Fibroblast of skin of right biceps (primary cell): Measurements from ENCODE around the gene AIP.
"Not testable (repeated sequence)": the region's sequence is repeated elsewhere in the genome, so short reads cannot be mapped to it uniquely, and the experiment has no call there.

Source experiments
- DNase-seq: peaks from one replicate; pipeline ENCODE4 v3.0.0-alpha.2; 2013

Gene AIP

DNA sequence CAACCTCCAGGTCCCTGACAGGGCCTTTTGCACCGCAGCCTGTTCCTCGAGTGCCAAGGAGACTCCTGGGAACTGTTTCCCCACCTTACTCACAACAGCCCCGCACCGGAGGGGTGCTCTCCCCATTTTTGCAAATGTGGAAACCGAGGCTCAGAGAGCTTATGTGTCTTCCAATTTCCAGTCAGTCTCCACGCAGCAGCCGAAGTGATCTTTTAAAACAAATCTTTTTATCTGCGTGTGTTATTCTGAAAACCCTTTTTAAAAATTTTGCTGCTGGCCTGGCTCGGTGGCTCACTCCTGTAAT is 13.4 kb upstream of the AIP start:
- DNase-seq, result no peak

DNA sequence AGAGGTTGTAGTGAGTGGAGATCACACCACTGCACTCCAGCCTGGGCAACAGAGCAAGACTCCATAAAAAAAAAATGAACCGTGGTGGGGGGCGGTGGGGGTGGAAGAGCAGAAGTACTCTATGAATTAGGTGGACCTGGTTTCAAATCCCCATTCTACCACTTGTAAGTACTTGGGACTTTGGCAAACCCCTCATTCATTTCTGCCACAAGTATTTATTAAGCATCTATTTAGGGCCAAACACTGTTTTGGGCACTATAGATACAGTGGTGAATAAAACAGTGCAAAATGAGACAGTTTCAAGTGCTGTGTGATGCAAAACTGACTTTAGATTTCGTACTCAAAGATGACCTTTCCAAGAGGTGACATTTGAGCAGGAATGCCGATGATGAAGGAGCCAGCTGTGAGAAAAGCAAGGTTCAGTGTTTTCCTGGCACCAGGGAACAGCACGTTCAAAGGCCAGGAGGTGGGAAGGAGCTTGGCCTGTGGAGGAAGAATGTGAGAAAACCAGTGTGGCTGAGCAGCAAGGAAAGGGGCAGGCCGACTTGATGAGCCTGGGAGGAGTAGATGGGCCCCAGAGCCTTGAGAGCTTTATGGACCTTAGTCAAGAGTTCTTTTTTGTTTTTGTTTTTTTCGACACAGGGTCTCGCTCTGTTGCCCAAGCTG is 12.4 kb upstream of the AIP start:
- no peak for DNase-seq

GRCh38 chr11:67472882-67473281 is 9.9 kb upstream of the AIP start:
- DNase-seq, result no peak

GRCh38 chr11:67476692-67477091 is 6.1 kb upstream of the AIP start:
- DNase-seq, result not testable (repeated sequence)

DNA sequence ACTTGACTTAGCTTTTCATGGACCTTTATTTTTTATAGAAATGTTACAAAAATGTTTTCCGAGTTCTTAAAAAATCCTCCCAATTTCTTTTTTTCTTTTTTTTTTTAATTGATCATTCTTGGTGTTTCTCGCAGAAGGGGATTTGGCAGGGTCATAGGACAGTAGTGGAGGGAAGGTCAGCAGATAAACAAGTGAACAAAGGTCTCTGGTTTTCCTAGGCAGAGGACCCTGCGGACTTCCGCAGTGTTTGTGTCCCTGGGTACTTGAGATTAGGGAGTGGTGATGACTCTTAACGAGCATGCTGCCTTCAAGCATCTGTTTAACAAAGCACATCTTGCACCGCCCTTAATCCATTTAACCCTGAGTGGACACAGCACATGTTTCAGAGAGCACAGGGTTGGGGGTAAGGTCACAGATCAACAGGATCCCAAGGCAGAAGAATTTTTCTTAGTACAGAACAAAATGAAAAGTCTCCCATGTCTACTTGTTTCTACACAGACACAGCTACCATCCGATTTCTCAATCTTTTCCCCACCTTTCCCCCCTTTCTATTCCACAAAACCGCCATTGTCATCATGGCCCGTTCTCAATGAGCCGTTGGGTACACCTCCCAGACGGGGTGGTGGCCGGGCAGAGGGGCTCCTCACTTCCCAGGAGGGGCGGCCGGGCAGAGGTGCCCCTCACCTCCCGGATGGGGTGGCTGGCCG is 5.3 kb upstream of the AIP start:
- not testable (repeated sequence) for DNase-seq

GRCh38 chr11:67482275-67482826 is 475 bp upstream of the AIP start:
- DNase-seq, result no peak

DNA sequence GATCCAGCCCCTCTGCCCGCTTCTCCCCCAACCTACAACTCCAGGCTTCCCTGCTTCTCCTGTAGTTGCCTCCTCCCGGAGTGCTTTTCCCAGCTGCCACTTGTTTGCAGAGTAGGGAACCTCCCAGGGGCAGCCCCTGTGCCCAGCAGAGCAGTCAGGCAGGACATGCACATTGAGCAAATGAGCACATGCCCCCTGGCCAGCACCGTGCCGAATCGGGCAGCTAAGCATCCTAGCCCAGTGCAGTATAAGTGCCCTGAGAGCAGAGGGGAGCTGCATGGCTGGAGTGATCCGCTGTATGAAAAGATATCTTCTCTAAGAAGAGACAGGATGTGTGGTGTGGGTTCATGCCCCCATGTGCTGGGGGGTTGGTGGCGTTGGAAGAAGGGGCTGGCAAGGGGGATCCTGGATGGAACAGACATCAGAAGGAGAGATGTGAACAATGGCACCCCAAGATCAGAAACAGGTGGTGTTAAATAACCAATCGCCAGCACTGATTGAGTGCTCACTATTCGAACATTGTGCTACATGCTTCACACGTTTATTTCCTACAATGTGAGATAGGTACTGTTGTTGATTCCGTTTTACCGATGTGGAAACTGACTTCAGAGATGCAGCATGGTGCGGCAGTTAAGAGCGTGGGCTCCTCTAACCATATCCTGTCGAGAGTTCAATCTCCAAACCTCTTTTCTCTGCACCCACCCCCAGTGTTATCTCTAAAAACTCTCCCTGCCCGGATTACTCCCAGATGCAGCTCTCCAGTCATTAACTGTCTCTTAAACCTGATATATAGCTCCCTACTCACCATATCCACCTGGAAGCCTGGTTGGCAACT is 1.2 kb downstream of the AIP start:
- DNase-seq, result no peak

DNA sequence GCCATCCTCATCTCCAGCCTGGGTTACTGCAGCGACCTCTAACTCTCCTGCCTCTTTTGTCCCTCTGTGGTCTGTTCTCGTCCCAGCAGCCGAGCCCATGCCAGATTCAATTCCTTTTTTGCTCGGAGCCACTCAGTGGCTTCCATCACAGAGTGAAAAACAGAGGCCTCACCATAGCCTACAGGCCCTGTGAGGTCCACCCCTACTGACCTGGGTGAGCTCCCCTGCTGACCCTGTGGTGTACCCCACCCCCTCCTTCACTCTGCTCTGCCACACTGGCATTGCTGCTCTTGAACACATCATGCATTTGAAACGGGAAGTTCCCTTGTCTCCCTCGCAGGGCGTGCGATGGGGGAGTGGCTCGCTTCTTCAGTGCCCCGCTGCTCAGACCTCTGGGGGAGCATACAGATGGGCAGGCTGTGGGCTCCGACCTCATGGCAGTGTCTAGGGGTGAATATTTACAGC is 2.1 kb downstream of the AIP start:
- DNase-seq, result no peak

GRCh38 chr11:67485873-67486361 is 3.1 kb downstream of the AIP start:
- DNase-seq, result not testable (repeated sequence)

GRCh38 chr11:67486481-67487195 is 3.8 kb downstream of the AIP start:
- no peak for DNase-seq

DNA sequence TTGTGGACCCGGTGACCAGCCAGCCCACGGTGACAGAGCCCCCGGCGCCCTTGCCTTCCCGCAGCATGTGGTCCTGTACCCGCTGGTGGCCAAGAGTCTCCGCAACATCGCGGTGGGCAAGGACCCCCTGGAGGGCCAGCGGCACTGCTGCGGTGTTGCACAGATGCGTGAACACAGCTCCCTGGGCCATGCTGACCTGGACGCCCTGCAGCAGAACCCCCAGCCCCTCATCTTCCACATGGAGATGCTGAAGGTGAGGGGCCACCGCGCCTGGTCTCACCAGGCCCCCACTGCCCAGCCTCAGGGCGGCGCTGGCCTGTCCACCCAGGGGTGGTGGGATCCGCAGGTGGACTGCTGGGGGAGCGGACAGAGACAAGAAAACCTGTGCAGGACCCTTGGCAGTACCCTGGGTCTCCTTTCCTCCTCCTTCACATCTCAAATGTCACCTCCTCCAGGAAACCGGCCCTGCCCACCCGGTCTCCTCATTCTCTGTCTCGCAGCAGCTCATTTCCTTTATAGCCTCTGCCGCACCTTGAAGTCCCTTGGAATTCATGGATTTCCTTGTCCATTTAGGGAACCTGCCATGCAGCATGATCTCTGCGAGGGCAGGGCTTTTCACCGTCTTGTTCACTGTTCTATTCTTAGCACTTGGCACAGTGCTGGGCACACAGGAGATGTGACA is 6.5 kb downstream of the AIP start:
- DNase-seq, result no peak

GRCh38 chr11:67489885-67490726 is 7.3 kb downstream of the AIP start:
- no peak for DNase-seq

GRCh38 chr11:67490727-67491065 is 7.9 kb downstream of the AIP start:
- no peak for DNase-seq

GRCh38 chr11:67491276-67492068 is 8.6 kb downstream of the AIP start:
- no peak for DNase-seq

- DNase-seq, result no peak
Observed at GRCh38 chr11:67492069-67492727, 9.4 kb downstream of the AIP start.

DNA sequence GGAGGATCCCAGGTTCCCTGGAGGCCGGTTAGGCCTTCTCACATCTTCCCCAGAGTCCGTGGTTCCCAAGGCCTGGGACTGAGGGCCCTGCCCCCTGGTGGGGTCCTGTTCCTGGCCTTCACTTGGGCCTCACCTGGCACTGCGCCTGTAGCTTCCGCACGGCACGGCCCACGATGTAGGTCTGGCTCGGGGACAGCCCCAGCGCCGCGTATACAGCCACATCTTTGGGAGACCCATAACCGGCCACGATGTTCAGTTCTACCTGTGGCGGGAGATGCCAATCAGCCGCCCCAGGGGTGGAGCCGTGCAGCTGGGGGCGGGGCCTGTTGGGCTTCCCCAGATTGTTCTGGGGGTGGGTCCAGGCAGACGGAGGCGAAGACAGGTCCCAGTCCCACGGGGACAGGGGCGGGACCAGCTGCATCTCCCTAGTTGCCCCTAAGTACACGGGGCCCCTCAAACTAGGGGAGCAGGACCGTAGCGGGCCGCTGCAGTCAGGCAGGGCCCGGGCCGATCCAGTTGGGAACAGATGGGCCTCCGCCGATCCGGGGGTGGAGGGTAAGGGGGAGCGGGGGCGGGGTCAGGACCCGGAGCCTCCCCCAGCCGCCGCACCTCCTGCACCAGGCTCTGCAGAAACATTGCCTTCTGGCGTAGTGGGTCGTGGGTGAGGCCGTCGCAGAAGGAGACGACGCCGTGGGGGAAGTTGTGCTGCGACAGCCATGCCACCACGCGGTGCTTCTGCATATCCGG is 10.1 kb downstream of the AIP start:
- DNase-seq, result no peak

GRCh38 chr11:67493548-67494370 is 10.9 kb downstream of the AIP start:
- DNase-seq, result no peak
